K562 (cell line): ENCODE results near the gene TNFRSF6B. TPM values are rescaled to one million over a fixed set of nuclear protein-coding genes. Genes with fewer than 3 reads are reported as not detected.

ENCODE experiments used
- AFF1 ChIP-seq, 2 experiments: fragments of 450-650 bp; IDR thresholded peaks; 2 replicates each; pipeline ENCODE4 v1.6.1; 2018; ENCODE audit warnings: mild to moderate bottlenecking in 2 of 2, low read depth in 1 of 2; ENCODE audit not compliant: partially characterized antibody in 2 of 2
- COPS2 ChIP-seq: fragments of 450-650 bp; conservative IDR thresholded peaks from 2 replicates; pipeline ENCODE4 v1.6.1; 2016; ENCODE audit warnings: mild to moderate bottlenecking, moderate library complexity
- CREB3 ChIP-seq: fragments of 450-650 bp; conservative IDR thresholded peaks from 2 replicates; pipeline ENCODE4 v1.6.1; 2016; ENCODE audit warnings: missing genetic modification characterization, low read depth, mild to moderate bottlenecking, missing compliant biosample characterization, moderate library complexity
- CTCF ChIP-seq, 3 experiments: IDR thresholded peaks in 2 of 3; conservative IDR thresholded peaks in 1 of 3; 2 replicates each; pipeline ENCODE4 v1.5.1; 2011 to 2012; ENCODE audit warnings: low read length in 3 of 3, mild to moderate bottlenecking in 3 of 3, control low read depth in 2 of 3, improper control_type of control experiment in 1 of 3, inconsistent platforms in 1 of 3, low read depth in 1 of 3, mixed read lengths in 1 of 3, moderate library complexity in 1 of 3; ENCODE audit not compliant: insufficient read depth in 2 of 3
- LCOR ChIP-seq: sonication (generic); formaldehyde crosslinking; IDR thresholded peaks from 2 replicates; pipeline ENCODE4 v1.8.0; 2022; ENCODE audit warnings: mild to moderate bottlenecking, missing genetic modification reagents
- MCM3 ChIP-seq: fragments of 450-650 bp; IDR thresholded peaks from 2 replicates; pipeline ENCODE4 v1.6.1; 2016
- MCM7 ChIP-seq, 2 experiments: fragments of 450-650 bp; IDR thresholded peaks; 2 replicates each; pipeline ENCODE4 v1.6.1; 2016 to 2018
- NR3C1 ChIP-seq: sonication (generic); formaldehyde crosslinking; IDR thresholded peaks from 2 replicates; pipeline ENCODE4 v1.8.1; 2022; ENCODE audit warnings: missing genetic modification reagents
- RAD51 ChIP-seq: fragments of 450-650 bp; IDR thresholded peaks from 2 replicates; pipeline ENCODE4 v1.7.1; 2016; ENCODE audit warnings: low read depth, mild to moderate bottlenecking, borderline replicate concordance
- SETDB1 ChIP-seq: IDR thresholded peaks from one replicate; pipeline ENCODE4 v1.6.1; 2012; ENCODE audit warnings: low read length, control low read depth, inconsistent platforms
- SREBF1 ChIP-seq: fragments of 150-350 bp; IDR thresholded peaks from 2 replicates; pipeline ENCODE4 v1.6.1; 2014; ENCODE audit warnings: antibody characterized with exemption, low read depth, low read length, borderline replicate concordance
- SRSF7 ChIP-seq: fragments of 200-400 bp; formaldehyde crosslinking; optimal IDR thresholded peaks from 2 replicates; pipeline ENCODE3; 2017; ENCODE audit warnings: mild to moderate bottlenecking, low read depth, low read length
- TCF7L2 ChIP-seq: fragments of 150-350 bp; IDR thresholded peaks from 2 replicates; pipeline ENCODE4 v1.6.1; 2016; ENCODE audit warnings: low read depth, mild to moderate bottlenecking, low read length, moderate library complexity
- ZMIZ1 ChIP-seq, 2 experiments: fragments of 150-350 bp in 1 of 2; IDR thresholded peaks; 2 replicates each; pipeline ENCODE4 v1.6.1; 2012 to 2016; ENCODE audit warnings: low read depth in 2 of 2, low read length in 2 of 2, mild to moderate bottlenecking in 1 of 2, moderate library complexity in 1 of 2
- ZNF384 ChIP-seq: IDR thresholded peaks from 2 replicates; pipeline ENCODE4 v1.6.1; 2012; ENCODE audit warnings: low read depth, low read length, improper control_type of control experiment
- ZNF76 ChIP-seq: fragments of 250-450 bp; sonication (Bioruptor Pico); IDR thresholded peaks from 2 replicates; pipeline ENCODE4 v1.4.0; 2020; ENCODE audit warnings: mild to moderate bottlenecking, moderate library complexity, borderline replicate concordance
- polyA plus RNA-seq, 8 experiments: library from polyadenylated mRNA; depleted of rRNA in 4 of 8; stranded (reverse) in 5 of 8; unstranded in 3 of 8; fragments of >200 nt; fragmentation: Nextera tagmentation in 2 of 8; fragmentation: Illumina TruSeq in 1 of 8; extraction: Ambion mirVana in 2 of 8; extraction: Trizol in 1 of 8; gene quantifications; 2 replicates each; pipeline versions ENCODE4 v1.2.1 to v1.2.3, GENCODE V29; 2011 to 2014; ENCODE audit warnings: inconsistent platforms in 1 of 8, missing spikeins in 1 of 8
- total RNA-seq, 7 experiments: library from RNA; depleted of rRNA in 6 of 7; stranded (reverse); fragments of >200 nt in 6 of 7; fragmentation: Illumina TruSeq in 2 of 7; extraction: Trizol in 2 of 7; gene quantifications; 2 replicates each; pipeline versions ENCODE4 v1.2.1 to v1.2.3, GENCODE V29; 2011 to 2021; ENCODE audit warnings: low replicate concordance in 1 of 7

Gene TNFRSF6B
- total and polyA plus RNA-seq, 9 of the 15 experiments (the other 6 are each of a cell fraction or from before 2014, with no cell fraction given), result 0.10 to 3.5 (median 0.32) TPM; not detected in 6

GRCh38 chr20:63652192-63652980, 44.1 kb upstream of the TNFRSF6B start (continued):
- TF ChIP-seq AFF1 (IDR thresholded peaks at IDR 0.05; ENCODE audit: low read depth in 1 of 2, partially characterized antibody in 2 of 2), result no peak
- no peak for TF ChIP-seq SRSF7
- no peak for TF ChIP-seq LCOR
- no peak for TF ChIP-seq ZMIZ1 (IDR thresholded peaks at IDR 0.05; ENCODE audit: low read depth in 2 of 2, low read length in 2 of 2)
- no peak for TF ChIP-seq CREB3 (tag)
- TF ChIP-seq ZNF384, result no peak
- TF ChIP-seq NR3C1 (CRISPR knock-in tag), result no peak
- TF ChIP-seq COPS2, result no peak
- no peak for TF ChIP-seq TCF7L2
- TF ChIP-seq MCM7 (IDR thresholded peaks at IDR 0.05), result no peak
- TF ChIP-seq ZNF76 (CRISPR knock-in tag), result no peak
- no peak for TF ChIP-seq RAD51
- TF ChIP-seq CTCF (IDR thresholded peaks at IDR 0.05 in 2 of 3, conservative IDR thresholded peaks at IDR 0.05 in 1 of 3; ENCODE audit: insufficient read depth in 2 of 3, low read depth in 1 of 3, low read length in 3 of 3), result 0 out of 6 replicates have a peak, but pooled peaks of 1 of the 3 experiments have one; percentile 2
- no peak for TF ChIP-seq MCM3
- TF ChIP-seq SREBF1, result no peak
- no peak for TF ChIP-seq SETDB1
